GM12891 (cell line): Measurements from ENCODE around the gene CDK12.

Experiments
- POLR2A ChIP-seq: IDR thresholded peaks from 2 replicates; pipeline ENCODE4 v1.6.1; 2011; ENCODE audit warnings: low read depth, low read length, control low read depth
- POLR2AphosphoS5 ChIP-seq: IDR thresholded peaks from 2 replicates; pipeline ENCODE4 v1.6.1; 2011; ENCODE audit warnings: low read depth, low read length, control low read depth

- no peak for TF ChIP-seq POLR2AphosphoS5
- TF ChIP-seq POLR2A = no peak
Measured at GRCh38 chr17:39536468-39536867, 75.2 kb downstream of the CDK12 start.
